ENCODE measurements around the gene SZRD1. TPM values are rescaled to one million over a fixed set of nuclear protein-coding genes. Genes with fewer than 3 reads are reported as not detected.

Gene SZRD1
- total RNA-seq, 2 experiments from 2014 or later, result 204 to 214 TPM

DNA sequence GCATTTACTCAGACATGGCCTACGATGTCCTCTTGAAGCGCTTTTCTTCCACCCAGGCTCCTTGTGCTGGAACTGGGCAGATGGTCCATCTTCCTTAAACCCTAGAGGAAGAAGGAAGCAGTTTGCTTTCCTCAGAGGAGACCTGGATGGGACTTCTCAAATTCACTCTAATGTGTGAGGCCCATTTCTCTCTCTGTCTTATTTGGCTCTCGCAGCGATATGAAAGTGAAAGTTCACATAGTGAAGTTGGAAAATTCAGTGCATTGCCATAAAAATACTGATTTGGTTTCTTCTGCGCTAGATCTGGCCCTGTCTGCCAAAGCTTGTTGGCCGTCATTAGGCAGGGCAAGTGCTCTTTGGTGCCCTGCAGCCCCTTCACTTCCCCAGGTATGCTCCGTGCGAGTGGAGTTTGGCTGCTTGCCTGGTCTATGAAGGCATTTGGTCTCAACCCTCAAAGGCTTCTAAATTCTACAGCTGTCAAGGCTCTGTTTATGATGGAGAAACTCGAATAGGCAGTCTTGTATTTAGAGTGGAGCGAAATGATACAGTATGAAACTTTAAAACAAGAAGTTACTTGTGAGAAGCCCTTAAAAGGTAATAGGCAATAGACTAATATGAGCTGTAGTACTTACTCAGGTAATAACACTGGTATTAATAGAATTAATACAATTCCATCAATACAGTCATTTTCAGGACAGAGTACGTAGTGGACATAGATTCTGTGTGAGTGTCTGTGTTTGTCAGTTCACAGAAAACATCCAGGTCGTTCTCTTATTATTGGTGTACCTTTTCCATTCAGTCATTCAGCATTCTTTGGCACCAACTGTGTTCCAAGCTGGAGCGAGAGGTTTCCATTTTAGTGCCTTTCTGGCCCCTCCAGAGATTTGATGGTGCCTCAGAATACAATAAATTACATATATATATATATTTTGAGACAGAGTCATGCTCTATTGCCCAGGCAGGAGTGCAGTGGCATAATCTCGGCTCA is 20.5 kb downstream of the SZRD1 start:
- CTCF ChIA-PET, result interaction anchor here (0.7 to 1.9 kb wide), 2 partner anchors 12 to 53 kb away, joined by 4 read pairs; partner anchors contain the start of gene NECAP2
- POLR2A ChIA-PET, result no interaction called here

GRCh38 chr1:16391411-16391810 is 24.4 kb downstream of the SZRD1 start:
- ChIA-PET CTCF (no interaction called here), POLR2A (no interaction called here)

GRCh38 chr1:16392740-16393569 is 25.9 kb downstream of the SZRD1 start:
- ChIA-PET POLR2A (no interaction called here), CTCF (no interaction called here)

DNA sequence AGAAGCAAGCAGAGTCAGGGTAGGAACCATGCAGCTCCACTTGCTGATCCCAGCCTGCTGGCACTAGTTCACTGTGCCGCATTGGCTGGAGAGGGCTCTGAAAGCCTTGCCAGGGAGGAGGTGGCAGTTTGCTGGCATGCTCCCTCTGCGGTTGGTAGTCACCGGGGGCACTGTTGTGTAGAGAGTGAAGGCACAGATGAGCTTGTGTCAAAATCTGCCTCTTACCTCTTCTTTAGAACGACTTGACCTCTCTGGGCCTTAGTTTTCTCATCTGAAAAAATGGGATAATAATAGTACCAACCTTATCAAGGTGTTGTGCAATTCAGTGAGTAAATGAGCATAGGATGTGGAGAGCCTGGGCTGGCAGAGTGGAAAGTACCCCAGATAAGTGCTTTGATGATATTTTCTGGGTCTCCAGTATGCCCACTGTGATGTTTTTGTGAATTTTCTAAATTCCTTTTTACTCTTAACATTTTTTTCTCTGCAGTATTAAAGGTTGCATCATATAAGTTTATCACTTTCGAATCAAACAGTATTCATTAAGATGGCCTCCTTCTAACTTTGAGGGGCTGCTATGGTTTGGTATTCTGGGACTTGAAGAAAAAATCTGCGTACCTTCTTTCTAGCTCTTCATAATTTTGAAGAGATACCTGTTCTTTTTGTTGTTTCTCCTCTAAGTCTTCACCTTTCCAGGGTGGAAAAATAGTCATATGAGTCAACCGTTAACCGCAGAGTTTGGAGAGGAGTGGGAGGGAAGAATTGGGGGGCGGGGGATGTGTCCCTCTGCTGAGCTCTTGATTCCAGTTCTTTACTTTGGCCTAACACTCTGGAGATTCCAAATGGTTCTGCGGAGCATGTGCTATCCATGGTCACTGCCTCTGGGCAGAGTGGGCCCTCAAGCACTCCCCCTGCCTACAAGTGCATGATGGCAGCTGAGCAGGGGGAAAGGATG is 26.8 kb downstream of the SZRD1 start:
- ChIA-PET POLR2A (interaction anchor here (0.6 kb wide), 1 partner anchor 13 kb away, joined by 5 read pairs; no protein-coding TSS in a partner anchor), CTCF (no interaction called here)

GRCh38 chr1:16394977-16395376 is 27.9 kb downstream of the SZRD1 start:
- ChIA-PET POLR2A (no interaction called here), CTCF (no interaction called here)

DNA sequence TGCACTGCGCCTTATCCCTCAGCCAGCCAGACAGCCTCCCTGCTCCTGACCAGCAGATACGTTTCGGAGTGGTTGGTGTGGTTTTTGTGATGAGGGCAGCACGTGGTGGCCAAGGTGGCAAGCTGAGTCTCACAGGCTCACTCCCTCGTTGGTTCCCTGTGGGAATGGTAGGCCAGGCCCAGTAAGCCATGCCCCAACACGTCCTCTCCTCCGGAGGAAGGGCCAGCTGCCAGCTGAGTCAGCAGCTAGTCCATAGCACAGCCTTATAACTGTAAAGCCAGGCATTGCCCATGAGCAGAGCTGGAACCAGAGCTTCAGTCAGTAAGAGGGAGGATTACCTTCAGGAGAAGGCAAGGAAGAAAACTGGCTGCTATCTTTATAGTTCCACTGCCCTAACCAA is 29.5 kb downstream of the SZRD1 start:
- CTCF ChIA-PET, result no interaction called here
- POLR2A ChIA-PET, result interaction anchor here (0.5 kb wide), 1 partner anchor 25 kb away, joined by 3 read pairs; no protein-coding TSS in a partner anchor

DNA sequence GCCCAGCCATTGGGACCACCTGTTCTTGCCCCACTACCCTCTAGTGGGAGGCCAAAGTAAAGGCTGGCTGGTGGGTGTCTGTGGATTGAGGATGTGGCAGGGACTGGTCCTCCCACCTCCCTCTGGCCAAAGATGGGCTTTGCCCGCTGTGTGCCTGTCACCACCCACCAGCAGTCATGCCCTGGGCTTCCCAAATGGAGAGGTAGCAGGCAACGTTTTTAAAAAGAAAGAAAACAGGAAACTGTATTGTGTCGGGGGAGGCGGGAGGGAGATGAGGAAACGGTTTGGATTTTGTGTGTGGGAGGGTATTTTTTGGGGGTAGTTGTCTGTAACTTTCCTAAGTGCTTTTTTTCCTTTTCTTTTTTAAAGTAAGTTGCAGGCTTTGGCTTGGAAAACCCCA is 30.1 kb downstream of the SZRD1 start:
- POLR2A ChIA-PET, result interaction anchor here (0.5 kb wide), 1 partner anchor 25 kb away, joined by 3 read pairs; no protein-coding TSS in a partner anchor
- CTCF ChIA-PET, result no interaction called here

GRCh38 chr1:16398371-16398953 is 31.4 kb downstream of the SZRD1 start:
- POLR2A ChIA-PET, result no interaction called here
- CTCF ChIA-PET, result no interaction called here

DNA sequence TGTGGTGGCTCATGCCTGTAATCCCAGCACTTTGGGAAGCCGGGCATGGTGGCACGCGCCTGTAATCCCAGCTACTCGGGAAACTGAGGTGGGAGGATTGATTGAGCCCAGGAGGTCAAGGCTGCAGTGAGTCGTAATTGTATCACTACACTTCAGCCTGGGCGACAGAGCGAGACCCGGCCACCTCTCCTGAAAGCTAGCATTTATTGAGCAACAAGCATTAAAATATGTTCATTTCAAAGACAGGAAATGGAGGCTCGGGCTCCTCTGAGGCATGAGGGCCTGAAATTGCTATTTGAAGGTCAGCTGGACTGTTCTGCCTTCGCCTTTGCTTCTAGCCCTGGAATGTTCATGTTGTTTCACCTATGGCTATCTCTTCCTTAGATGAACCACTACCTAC is 35.7 kb downstream of the SZRD1 start:
- POLR2A ChIA-PET, result no interaction called here
- CTCF ChIA-PET, result no interaction called here

DNA sequence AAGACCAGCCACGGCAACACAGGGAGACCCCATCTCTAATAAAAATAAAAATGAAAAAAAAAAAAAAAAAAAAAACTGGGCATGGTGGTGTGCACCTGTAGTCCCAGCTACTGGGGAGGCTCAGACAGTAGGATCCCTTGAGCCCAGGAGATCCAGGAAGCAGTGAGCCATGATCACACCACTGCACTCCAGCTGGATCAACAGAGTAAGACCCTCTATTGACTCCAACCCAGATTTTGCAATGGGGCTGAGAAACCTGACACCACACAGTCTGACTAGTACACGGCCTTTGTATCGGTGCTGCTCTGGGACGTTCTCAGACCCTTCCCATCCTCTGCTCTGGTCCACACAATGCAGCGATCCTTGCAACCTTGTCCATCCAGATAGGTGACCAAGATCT is 38.4 kb downstream of the SZRD1 start:
- CTCF ChIA-PET, result interaction anchor here (0.7 kb wide), 1 partner anchor 522 kb away, joined by 3 read pairs; no protein-coding TSS in a partner anchor
- POLR2A ChIA-PET, result interaction anchor here (0.6 to 0.9 kb wide), 2 partner anchors 16 to 871 kb away, joined by 4 to 6 read pairs; no protein-coding TSS in a partner anchor

- POLR2A ChIA-PET, result no interaction called here
- CTCF ChIA-PET, result no interaction called here
Observed at GRCh38 chr1:16406868-16407267, 39.8 kb downstream of the SZRD1 start.

DNA sequence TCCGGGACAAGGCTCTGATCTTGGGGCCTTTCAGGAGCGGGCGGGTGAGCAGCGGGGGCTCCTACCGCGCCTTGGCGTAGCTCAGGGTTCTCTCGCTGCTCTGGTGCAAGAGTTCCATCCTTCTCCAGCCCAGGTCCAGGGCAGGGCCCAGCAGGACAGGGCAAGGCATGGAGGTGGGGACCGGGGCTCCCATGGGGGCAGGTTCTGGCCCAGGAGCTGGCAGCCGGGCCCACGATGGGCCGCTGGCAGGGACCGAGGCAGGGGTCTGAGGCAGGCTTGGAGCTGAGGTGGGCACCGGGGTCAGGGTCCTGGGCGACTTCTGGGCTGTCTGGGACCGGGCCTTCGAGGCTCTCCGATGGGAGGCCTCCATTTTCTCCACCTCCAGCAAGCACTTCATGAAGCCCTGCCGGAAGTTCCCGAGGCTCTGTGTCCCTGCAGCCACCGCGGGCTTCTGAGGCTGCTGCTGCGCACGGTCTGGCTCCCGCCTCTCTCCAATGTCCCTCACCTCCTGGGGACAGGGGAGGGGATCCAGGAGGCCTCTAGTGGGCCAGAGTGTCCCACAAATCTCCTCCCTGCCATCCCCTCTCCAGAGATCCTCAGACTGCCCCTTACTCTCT is 42.6 kb downstream of the SZRD1 start:
- POLR2A ChIA-PET, result no interaction called here

GRCh38 chr1:16410803-16411202 is 43.8 kb downstream of the SZRD1 start:
- POLR2A ChIA-PET, result no interaction called here
- CTCF ChIA-PET, result no interaction called here

More for the DNA sequence above, 42.6 kb downstream of the SZRD1 start:
- CTCF ChIA-PET, result interaction anchor here (0.7 kb wide), 1 partner anchor 15 kb away, joined by 3 read pairs; no protein-coding TSS in a partner anchor

GRCh38 chr1:16413191-16413590 is 46.1 kb downstream of the SZRD1 start:
- CTCF ChIA-PET, result no interaction called here
- POLR2A ChIA-PET, result no interaction called here

GRCh38 chr1:16418823-16419425 is 51.9 kb downstream of the SZRD1 start:
- ChIA-PET POLR2A (no interaction called here), CTCF (no interaction called here)

- ChIA-PET CTCF (interaction anchor here (0.7 to 1.6 kb wide), 2 partner anchors 19 to 78 kb away, joined by 3 to 5 read pairs; partner anchors contain the start of gene NECAP2), POLR2A (interaction anchor here (0.7 kb wide), 2 partner anchors 15 to 53 kb away, joined by 3 to 4 read pairs; no protein-coding TSS in a partner anchor)
Observed at GRCh38 chr1:16420424-16421118, 53.5 kb downstream of the SZRD1 start.

GRCh38 chr1:16421201-16421600 is 54.2 kb downstream of the SZRD1 start:
- ChIA-PET POLR2A (interaction anchor here (0.7 kb wide), 1 partner anchor 16 kb away, joined by 4 read pairs; no protein-coding TSS in a partner anchor), CTCF (interaction anchor here (1.6 kb wide), 1 partner anchor 19 kb away, joined by 5 read pairs; the partner anchor contains the start of gene NECAP2)
